ENCODE results near the gene ERGIC3.
A peak's percentile ranks its signal among the peaks of the same experiment; 100 is the strongest.
"Not testable (repeated sequence)": the region's sequence is repeated elsewhere in the genome, so short reads cannot be mapped to it uniquely, and the experiment has no call there.

Gene ERGIC3

GRCh38 chr20:35518955-35519354 is 22.9 kb upstream of the ERGIC3 start:
- no peak for DNase-seq (ENCODE audit: low spot score)

- DNase-seq (ENCODE audit: low spot score) = peak; percentile 68
Observed at GRCh38 chr20:35523298-35523888, 18.5 kb upstream of the ERGIC3 start.

GRCh38 chr20:35525639-35526038 is 16.2 kb upstream of the ERGIC3 start:
- no peak for DNase-seq (ENCODE audit: low spot score)

- no peak for DNase-seq (ENCODE audit: low spot score)
Observed at GRCh38 chr20:35527122-35527769, 14.6 kb upstream of the ERGIC3 start.

GRCh38 chr20:35529552-35529951 is 12.3 kb upstream of the ERGIC3 start, which contains the start of gene C20orf173:
TSS of gene C20orf173 (minus strand) at chr20:35529652. CDS start at chr20:35529373, 279 bp downstream.
- DNase-seq (ENCODE audit: low spot score) = no peak

GRCh38 chr20:35539756-35540212 is 2.1 kb upstream of the ERGIC3 start:
- DNase-seq (ENCODE audit: low spot score) = no peak

GRCh38 chr20:35541118-35541782 is 628 bp upstream of the ERGIC3 start:
- no peak for DNase-seq (ENCODE audit: low spot score)

- DNase-seq (ENCODE audit: low spot score) = no peak
Observed at GRCh38 chr20:35542990-35543389, 1.1 kb downstream of the ERGIC3 start.

GRCh38 chr20:35544436-35544835 is 2.6 kb downstream of the ERGIC3 start:
- no peak for DNase-seq (ENCODE audit: low spot score)

GRCh38 chr20:35544941-35545340 is 3.1 kb downstream of the ERGIC3 start:
- DNase-seq (ENCODE audit: low spot score) = not testable (repeated sequence)

- DNase-seq (ENCODE audit: low spot score) = no peak
Observed at GRCh38 chr20:35546127-35546526, 4.2 kb downstream of the ERGIC3 start.

GRCh38 chr20:35547329-35547728 is 5.5 kb downstream of the ERGIC3 start:
- DNase-seq (ENCODE audit: low spot score) = no peak

- no peak for DNase-seq (ENCODE audit: low spot score)
Observed at GRCh38 chr20:35551503-35551902, 9.6 kb downstream of the ERGIC3 start.

GRCh38 chr20:35552914-35553313 is 11.0 kb downstream of the ERGIC3 start:
- no peak for DNase-seq (ENCODE audit: low spot score)

- DNase-seq (ENCODE audit: low spot score) = not testable (repeated sequence)
Observed at GRCh38 chr20:35555461-35555860, 13.6 kb downstream of the ERGIC3 start.

- DNase-seq (ENCODE audit: low spot score) = no peak
Observed at GRCh38 chr20:35555951-35556645, 14.2 kb downstream of the ERGIC3 start.

- DNase-seq (ENCODE audit: low spot score) = peak; percentile 6
Observed at GRCh38 chr20:35556871-35557270, 15.0 kb downstream of the ERGIC3 start.

GRCh38 chr20:35558451-35558850 is 16.6 kb downstream of the ERGIC3 start:
- DNase-seq (ENCODE audit: low spot score) = no peak

GRCh38 chr20:35559042-35559693 is 17.3 kb downstream of the ERGIC3 start:
- DNase-seq (ENCODE audit: low spot score) = no peak

GRCh38 chr20:35560105-35560511 is 18.2 kb downstream of the ERGIC3 start:
- no peak for DNase-seq (ENCODE audit: low spot score)

GRCh38 chr20:35560541-35560940 is 18.7 kb downstream of the ERGIC3 start:
- DNase-seq (ENCODE audit: low spot score) = no peak

- peak; percentile 73 for DNase-seq (ENCODE audit: low spot score)
Observed at GRCh38 chr20:35561268-35561667, 19.4 kb downstream of the ERGIC3 start.

All from AG20443 (cell line).